Measurements from ENCODE around the gene CENPB. TPM values are rescaled to one million over a fixed set of nuclear protein-coding genes. Genes with fewer than 3 reads are reported as not detected.

CENPB gene
- total RNA-seq, 2 donors from 2014 or later, result 49.1 to 77.1 TPM

- no peak for TF ChIP-seq CTCF (IDR thresholded peaks at IDR 0.05)
- Histone ChIP-seq H3K9me3 (no peaks in the 10 kb centered on the region), H3K36me3 (peaks cover 6% of the 10 kb centered on the region), H3K27ac (no peak overlapping the region), H3K27me3 (no peaks in the 10 kb centered on the region), H3K4me3 (peak overlapping the region in 1 of 2 donors; percentile 64), H3K4me1 (peaks cover 0 to 45% of the 10 kb centered on the region in 2 donors)
- DNase-seq (ENCODE audit: low spot score), result no peak
Measured at GRCh38 chr20:3784216-3784853, 2.2 kb downstream of the CENPB start.

GRCh38 chr20:3783511-3784195 lies 2.9 kb downstream of the CENPB start:
- Histone ChIP-seq H3K4me3 (no peak overlapping the region), H3K27ac (no peak overlapping the region), H3K4me1 (peaks cover 0 to 47% of the 10 kb centered on the region in 2 donors), H3K27me3 (no peaks in the 10 kb centered on the region), H3K36me3 (peaks cover 6% of the 10 kb centered on the region), H3K9me3 (no peaks in the 10 kb centered on the region)
- DNase-seq (ENCODE audit: low spot score), result no peak
- TF ChIP-seq CTCF (IDR thresholded peaks at IDR 0.05), result no peak

- Histone ChIP-seq H3K36me3 (peaks cover 6% of the 10 kb centered on the region), H3K4me3 (no peak overlapping the region), H3K9me3 (no peaks in the 10 kb centered on the region), H3K27ac (no peak overlapping the region), H3K27me3 (no peaks in the 10 kb centered on the region), H3K4me1 (peaks cover 0 to 52% of the 10 kb centered on the region in 2 donors)
- no peak for DNase-seq (ENCODE audit: low spot score)
- TF ChIP-seq CTCF (IDR thresholded peaks at IDR 0.05), result no peak
Measured at GRCh38 chr20:3783068-3783489, 3.5 kb downstream of the CENPB start.

GRCh38 chr20:3782597-3782996 lies 3.9 kb downstream of the CENPB start:
- no peak overlapping the region for H3K4me3 ChIP-seq
- H3K27me3 ChIP-seq, result no peaks in the 10 kb centered on the region
- no peak for DNase-seq (ENCODE audit: low spot score)
- no peak for TF ChIP-seq CTCF (IDR thresholded peaks at IDR 0.05)
- no peaks in the 10 kb centered on the region for H3K9me3 ChIP-seq
- peaks cover 0 to 56% of the 10 kb centered on the region in 2 donors for H3K4me1 ChIP-seq
- H3K36me3 ChIP-seq, result peaks cover 6% of the 10 kb centered on the region
- no peak overlapping the region for H3K27ac ChIP-seq

GRCh38 chr20:3781153-3781910 lies 5.2 kb downstream of the CENPB start, which contains the start of gene SPEF1:
Gene SPEF1 (minus strand): TSS chr20:3781448. CDS start chr20:3781287, 161 bp downstream.
- DNase-seq (ENCODE audit: low spot score), result peak; percentile 87
- TF ChIP-seq CTCF (IDR thresholded peaks at IDR 0.05), result peak in 1 of 2 donors; percentile 63
- Histone ChIP-seq H3K9me3 (no peaks in the 10 kb centered on the region), H3K4me1 (peaks cover 0 to 56% of the 10 kb centered on the region in 2 donors), H3K36me3 (peaks cover 6% of the 10 kb centered on the region), H3K4me3 (peak within 1 kb of the TSS in 1 of 2 donors; percentile 45), H3K27ac (peak within 1 kb of the TSS; percentile 15 to 44), H3K27me3 (no peaks in the 10 kb centered on the region)

Data from right atrium auricular region (tissue), 2 donors.